Measurements from ENCODE around the gene AP2M1. TPM values are rescaled to one million over a fixed set of nuclear protein-coding genes. Genes with fewer than 3 reads are reported as not detected.

AP2M1 gene
- total and polyA plus RNA-seq, 2 of the 13 experiments (the other 11 are each of a cell fraction or from before 2014, with no cell fraction given), result 126 to 146 TPM

- no peak; the same call in 1 of the 2 replicates for TF ChIP-seq ZBTB3 (CRISPR knock-in tag; IDR thresholded peaks at IDR 0.05; ENCODE audit: borderline replicate concordance, low read depth)
- TF ChIP-seq ZNF816 (CRISPR knock-in tag; IDR thresholded peaks at IDR 0.05; ENCODE audit: borderline replicate concordance), result peak; percentile 52; the same call in 1 of the 2 replicates
- no peak for TF ChIP-seq ZKSCAN5 (CRISPR knock-in tag; IDR thresholded peaks at IDR 0.05)
- no peak for TF ChIP-seq MLLT10 (CRISPR knock-in tag; IDR thresholded peaks at IDR 0.05)
- no peak for TF ChIP-seq ZNF512B (CRISPR knock-in tag; IDR thresholded peaks at IDR 0.05; ENCODE audit: borderline replicate concordance)
- TF ChIP-seq HNRNPK (IDR thresholded peaks at IDR 0.05; ENCODE audit: low read depth, low read length, poor library complexity, severe bottlenecking), result peak; percentile 48
- TF ChIP-seq ZNF18 (CRISPR knock-in tag; IDR thresholded peaks at IDR 0.05; ENCODE audit: insufficient replicate concordance), result no peak
- peak; percentile 80 for TF ChIP-seq POLR2AphosphoS5 (IDR thresholded peaks at IDR 0.05; ENCODE audit: low read depth, low read length)
- no peak for TF ChIP-seq SP2 (CRISPR knock-in tag; IDR thresholded peaks at IDR 0.05)
- peak; percentile 95 for TF ChIP-seq TBX2 (CRISPR knock-in tag; IDR thresholded peaks at IDR 0.05; ENCODE audit: borderline replicate concordance)
- TF ChIP-seq ZSCAN31 (CRISPR knock-in tag; IDR thresholded peaks at IDR 0.05; ENCODE audit: low read depth), result peak; percentile 59; the same call in 1 of the 2 replicates
- 0 out of 2 replicates have a peak, but pooled peaks have one; percentile 27 for TF ChIP-seq CEBPG (CRISPR knock-in tag; IDR thresholded peaks at IDR 0.05)
- TF ChIP-seq MAZ (IDR thresholded peaks at IDR 0.05; ENCODE audit: borderline replicate concordance, low read depth, low read length), result peak; percentile 91
- peak; percentile 80 for TF ChIP-seq MAZ (CRISPR knock-in tag; IDR thresholded peaks at IDR 0.05; ENCODE audit: low read depth)
- TF ChIP-seq ZNF382 (CRISPR knock-in tag; IDR thresholded peaks at IDR 0.05; ENCODE audit: borderline replicate concordance), result no peak
- 0 out of 4 replicates have a peak, but pooled peaks have one; percentile 13 to 32 for TF ChIP-seq HMGXB4 (CRISPR knock-in tag; IDR thresholded peaks at IDR 0.05; ENCODE audit: borderline replicate concordance in 1 of 2, low read depth in 1 of 2)
- no peak; the same call in 1 of the 2 replicates for TF ChIP-seq GTF3A (CRISPR knock-in tag; conservative IDR thresholded peaks at IDR 0.05)
- no peak; the same call in 1 of the 2 replicates for TF ChIP-seq ZNF614 (CRISPR knock-in tag; IDR thresholded peaks at IDR 0.05; ENCODE audit: borderline replicate concordance)
- TF ChIP-seq CENPT (CRISPR knock-in tag; IDR thresholded peaks at IDR 0.05; ENCODE audit: low read depth), result no peak
- TF ChIP-seq IKZF5 (CRISPR knock-in tag; IDR thresholded peaks at IDR 0.05), result peak; percentile 70
- TF ChIP-seq ZNF773 (CRISPR knock-in tag; IDR thresholded peaks at IDR 0.05; ENCODE audit: borderline replicate concordance), result no peak
These were observed 11.0 kb downstream of the AP2M1 start (continued) for GRCh38 chr3:184185461-184186183.
